NB4 (cell line): ENCODE results near the gene ANAPC5.

Source experiments
- CTCF ChIP-seq: IDR thresholded peaks from one replicate; pipeline ENCODE4 v1.5.1; 2012; ENCODE audit warnings: low read depth, low read length
- MAX ChIP-seq: IDR thresholded peaks from 2 replicates; pipeline ENCODE4 v1.6.1; 2011; ENCODE audit warnings: low read depth, low read length
- MYC ChIP-seq: IDR thresholded peaks from 2 replicates; pipeline ENCODE4 v1.6.1; 2011; ENCODE audit warnings: low read depth, low read length
- POLR2A ChIP-seq: IDR thresholded peaks from 2 replicates; pipeline ENCODE4 v1.6.1; 2011; ENCODE audit warnings: mild to moderate bottlenecking; ENCODE audit not compliant: insufficient read length; ENCODE audit errors: extremely low read depth

- no peak for TF ChIP-seq CTCF
- TF ChIP-seq POLR2A: no peak
- no peak for TF ChIP-seq MAX
- TF ChIP-seq MYC: no peak
Measured at GRCh38 chr12:121358073-121358472, 5.9 kb upstream of the ANAPC5 start.
